H1 (cell line): ENCODE results near the gene PINLYP. TPM values are rescaled to one million over a fixed set of nuclear protein-coding genes. Genes with fewer than 3 reads are reported as not detected.
"Not testable (repeated sequence)": the region's sequence is repeated elsewhere in the genome, so short reads cannot be mapped to it uniquely, and the experiment has no call there.

Experiments
- CTCF ChIA-PET: fragments of 300-600 bp; sonication (Branson Sonifier 250); formaldehyde crosslinking; loops from one replicate; lab custom pipeline; 2021; ENCODE audit not compliant: partially characterized antibody; lab: Charles Lee
- POLR2A ChIA-PET: fragments of 300-600 bp; sonication (Branson Sonifier 250); formaldehyde crosslinking; loops from one replicate; lab custom pipeline; 2021; ENCODE audit warnings: inconsistent platforms; ENCODE audit not compliant: partially characterized antibody; lab: Charles Lee
- DNase-seq, 2 experiments: peaks; one replicate each; pipeline versions ENCODE4 v3.0.0 to v3.0.0-alpha.2; 2010 to 2022; ENCODE audit warnings: low spot score in 2 of 2, low read depth in 1 of 2, mixed read lengths in 1 of 2
- FAIRE-seq: peaks from 2 replicates; lab custom pipeline; 2011; peaks lifted over from hg19 to GRCh38; lab: Jason Lieb, UNC
- H2AFZ ChIP-seq: 2 replicates; pipeline ENCODE4 v1.8.1; 2012; ENCODE audit warnings: low read length, inconsistent platforms
- H2AK5ac ChIP-seq: 2 replicates; pipeline ENCODE4 v1.6.1; 2013; ENCODE audit warnings: low read depth, low read length
- H2BK120ac ChIP-seq: replicated peaks from 2 replicates; pipeline ENCODE3; 2013; ENCODE audit warnings: low read depth, low read length, inconsistent platforms
- H2BK12ac ChIP-seq: 2 replicates; pipeline ENCODE4 v1.6.1; 2013; ENCODE audit warnings: low read depth, low read length
- H2BK15ac ChIP-seq: 2 replicates; pipeline ENCODE4 v1.6.1; 2013; ENCODE audit warnings: low read length
- H2BK20ac ChIP-seq: 2 replicates; pipeline ENCODE4 v1.6.1; 2013; ENCODE audit warnings: low read length
- H2BK5ac ChIP-seq: 2 replicates; pipeline ENCODE4 v1.6.1; 2013; ENCODE audit warnings: low read depth, low read length
- H3K14ac ChIP-seq: 2 replicates; pipeline ENCODE4 v1.6.1; 2013; ENCODE audit warnings: inconsistent platforms; ENCODE audit not compliant: insufficient read length
- H3K18ac ChIP-seq: 2 replicates; pipeline ENCODE4 v1.6.1; 2013; ENCODE audit warnings: low read length; ENCODE audit errors: extremely low read depth
- H3K23ac ChIP-seq: 2 replicates; pipeline ENCODE4 v1.6.1; 2013; ENCODE audit warnings: inconsistent platforms; ENCODE audit not compliant: insufficient read length
- H3K23me2 ChIP-seq: 2 replicates; pipeline ENCODE4 v1.6.1; 2013; ENCODE audit warnings: low read depth, low read length
- H3K27ac ChIP-seq: 2 replicates; pipeline ENCODE4 v1.6.1; 2011; ENCODE audit warnings: low read depth, low read length, inconsistent platforms
- H3K27me3 ChIP-seq, 4 experiments: replicated peaks in 1 of 4; 1 replicate in 1 of 4; 2 replicates in 3 of 4; pipeline versions ENCODE4 v1.6.1 to v1.8.1; 2011 to 2013; ENCODE audit warnings: low read length in 3 of 4, mild to moderate bottlenecking in 3 of 4, inconsistent platforms in 2 of 4, mixed read lengths in 2 of 4, moderate library complexity in 1 of 4; ENCODE audit not compliant: control insufficient read depth in 3 of 4, insufficient read depth in 3 of 4; ENCODE audit errors: extremely low read depth in 1 of 4
- H3K36me3 ChIP-seq, 4 experiments: 2 replicates each; pipeline versions ENCODE4 v1.6.1 to v1.8.1; 2011 to 2013; ENCODE audit warnings: mild to moderate bottlenecking in 4 of 4, low read length in 3 of 4, moderate library complexity in 2 of 4, control low read depth in 1 of 4, inconsistent platforms in 1 of 4; ENCODE audit not compliant: insufficient read depth in 4 of 4, control insufficient read depth in 2 of 4
- H3K4ac ChIP-seq: replicated peaks from 2 replicates; pipeline ENCODE3; 2013; ENCODE audit warnings: low read length, low read depth, mixed read lengths, inconsistent platforms; ENCODE audit not compliant: insufficient read length
- H3K4me1 ChIP-seq, 4 experiments: replicated peaks in 1 of 4; 1 replicate in 1 of 4; 2 replicates in 3 of 4; pipeline versions ENCODE4 v1.6.1 to v1.8.1; 2011 to 2013; ENCODE audit warnings: low read length in 3 of 4, inconsistent platforms in 2 of 4, mixed read lengths in 1 of 4; ENCODE audit not compliant: insufficient read depth in 4 of 4, control insufficient read depth in 3 of 4
- H3K4me2 ChIP-seq, 2 experiments: 2 replicates each; pipeline versions ENCODE4 v1.6.1 to v1.8.1; 2011 to 2013; ENCODE audit warnings: low read depth in 2 of 2, low read length in 2 of 2, control low read depth in 1 of 2, inconsistent platforms in 1 of 2, mild to moderate bottlenecking in 1 of 2; ENCODE audit not compliant: insufficient read depth in 1 of 2
- H3K4me3 ChIP-seq, 4 experiments: fragments of 200-600, 300-600 bp in 1 of 4; sonication (generic), shearing (Covaris generic), sonication (Bioruptor Twin) in 1 of 4; 2 replicates each; pipeline versions ENCODE4 v1.5.1 to v1.8.1; 2011 to 2016; ENCODE audit warnings: low read length in 4 of 4, low read depth in 3 of 4, control low read depth in 2 of 4, inconsistent platforms in 2 of 4, mild to moderate bottlenecking in 2 of 4, mixed read lengths in 1 of 4, moderate library complexity in 1 of 4; ENCODE audit not compliant: insufficient read depth in 2 of 4; ENCODE audit errors: extremely low read depth in 1 of 4
- H3K56ac ChIP-seq: replicated peaks from 2 replicates; pipeline ENCODE3; 2013; ENCODE audit warnings: low read depth, mild to moderate bottlenecking, mixed read lengths, low read length, inconsistent platforms; ENCODE audit not compliant: insufficient read length
- H3K79me1 ChIP-seq: 2 replicates; pipeline ENCODE4 v1.6.1; 2013; ENCODE audit warnings: low read depth, low read length, control low read depth
- H3K79me2 ChIP-seq, 2 experiments: 2 replicates each; pipeline versions ENCODE4 v1.6.1 to v1.8.1; 2012 to 2013; ENCODE audit warnings: low read length in 2 of 2, mild to moderate bottlenecking in 2 of 2, inconsistent platforms in 1 of 2; ENCODE audit not compliant: insufficient read depth in 2 of 2, control insufficient read depth in 1 of 2
- H3K9ac ChIP-seq, 4 experiments: replicated peaks in 1 of 4; 1 replicate in 1 of 4; 2 replicates in 3 of 4; pipeline versions ENCODE4 v1.6.1 to v1.8.1; 2011 to 2013; ENCODE audit warnings: low read depth in 3 of 4, low read length in 3 of 4, control low read depth in 2 of 4, mild to moderate bottlenecking in 2 of 4, moderate library complexity in 2 of 4, inconsistent platforms in 1 of 4; ENCODE audit errors: extremely low read depth in 1 of 4
- H3K9me3 ChIP-seq, 2 experiments: 2 replicates each; pipeline versions ENCODE4 v1.6.1 to v1.8.1; 2012 to 2013; ENCODE audit warnings: mild to moderate bottlenecking in 2 of 2, moderate library complexity in 2 of 2, control low read depth in 1 of 2, inconsistent platforms in 1 of 2, low read depth in 1 of 2, low read length in 1 of 2, mixed read lengths in 1 of 2; ENCODE audit not compliant: insufficient read depth in 2 of 2
- H4K20me1 ChIP-seq, 2 experiments: replicated peaks in 1 of 2; 2 replicates each; pipeline versions ENCODE3 to v1.8.1; 2011 to 2013; ENCODE audit warnings: inconsistent platforms in 2 of 2, low read length in 2 of 2, mild to moderate bottlenecking in 1 of 2; ENCODE audit not compliant: insufficient read depth in 2 of 2, control insufficient read depth in 1 of 2
- H4K5ac ChIP-seq: 2 replicates; pipeline ENCODE4 v1.6.1; 2013; ENCODE audit warnings: low read length, low read depth, mixed read lengths, inconsistent platforms; ENCODE audit not compliant: insufficient read length
- H4K8ac ChIP-seq: 2 replicates; pipeline ENCODE4 v1.8.0; 2013; ENCODE audit warnings: mild to moderate bottlenecking, moderate library complexity, low read length, inconsistent platforms; ENCODE audit not compliant: insufficient read depth; ENCODE audit errors: extremely low read depth
- H4K91ac ChIP-seq: replicated peaks from 2 replicates; pipeline ENCODE3; 2013; ENCODE audit warnings: low read length, mixed read lengths, inconsistent platforms; ENCODE audit not compliant: insufficient read length
- WGBS, 2 experiments: shearing (Covaris generic) in 1 of 2; methylation state at CpG; one replicate each; pipeline versions ENCODE4 v1.1.6 to v1.1.7; 2013 to 2015; ENCODE audit warnings: low lambda C conversion rate in 2 of 2, mixed read lengths in 2 of 2, inconsistent platforms in 1 of 2, low coverage in 1 of 2, missing lambda C conversion rate in 1 of 2; ENCODE audit not compliant: insufficient replicate concordance in 2 of 2, insufficient coverage in 1 of 2, insufficient read length in 1 of 2; ENCODE audit errors: extremely low coverage in 1 of 2, missing lambda C conversion rate in 1 of 2; 5-methylcytosine and 5-hydroxymethylcytosine counted together
- polyA plus RNA-seq, 7 experiments: library from polyadenylated mRNA; depleted of rRNA in 3 of 7; stranded (reverse) in 5 of 7; unstranded in 2 of 7; fragments of >200 nt in 5 of 7; fragments of 200-250 nt in 2 of 7; gene quantifications; 1 replicate in 5 of 7; 2 replicates in 1 of 7; 4 replicates in 1 of 7; pipeline versions ENCODE4 v1.2.1 to v1.2.3, GENCODE V29; 2011 to 2013; ENCODE audit warnings: missing spikeins in 2 of 7, mixed read lengths in 2 of 7
- total RNA-seq: library from RNA; stranded (reverse); fragmentation: NEBNext Ultra II Directional; extraction: Animal tissue kit (Norgen Biotek cat#: 25700); gene quantifications from 2 replicates; pipeline ENCODE4 v1.2.1, GENCODE V29; 2021

PINLYP gene
- total and polyA plus RNA-seq, 2 of the 8 experiments (the other 6 are each of a cell fraction or from before 2014, with no cell fraction given) = 7.5 to 31.3 TPM

- CTCF ChIA-PET = interaction anchor here (0.8 to 1.9 kb wide), 13 partner anchors 18 to 153 kb away, joined by 3 to 9 read pairs (median 4); no protein-coding TSS in a partner anchor
- POLR2A ChIA-PET = interaction anchor here (1.0 to 1.8 kb wide), 3 partner anchors 13 to 17 kb away, joined by 3 to 6 read pairs (median 4); no protein-coding TSS in a partner anchor
- FAIRE-seq = not testable (repeated sequence)
Measured at GRCh38 chr19:43600326-43600725, 24.7 kb downstream of the PINLYP start.

More at GRCh38 chr19:43600326-43600725, 24.7 kb downstream of the PINLYP start:
- not testable (repeated sequence) for H4K8ac ChIP-seq, H3K23ac ChIP-seq, H3K79me1 ChIP-seq, H3K9me3 ChIP-seq, DNase-seq, H2BK5ac ChIP-seq, H3K27ac ChIP-seq, H4K5ac ChIP-seq, H2AK5ac ChIP-seq, H3K4me2 ChIP-seq, H3K18ac ChIP-seq, H3K27me3 ChIP-seq, H3K9ac ChIP-seq, H2BK12ac ChIP-seq, H2BK15ac ChIP-seq, H3K4me3 ChIP-seq, H3K4me1 ChIP-seq, H2BK120ac ChIP-seq, H3K36me3 ChIP-seq, H2BK20ac ChIP-seq, H3K14ac ChIP-seq, H4K91ac ChIP-seq, H4K20me1 ChIP-seq, H3K56ac ChIP-seq, H3K4ac ChIP-seq, H2AFZ ChIP-seq
- Histone ChIP-seq H3K23me2 (peaks cover 10% of the 10 kb centered on the region; the same call in 1 of the 2 replicates), H3K79me2 (peaks cover 5 to 20% of the 10 kb centered on the region in 2 experiments)
- 86% methylated on average over 5 of the region's 5 CpGs; no CpG with 5 or more reads in 1 of the 2 experiments for WGBS, 2 experiments
